ENCODE measurements around the gene UBE2L5. TPM values are rescaled to one million over a fixed set of nuclear protein-coding genes. Genes with fewer than 3 reads are reported as not detected.

The UBE2L5 gene
- total RNA-seq, 4 donors from 2014 or later: not detected

DNA sequence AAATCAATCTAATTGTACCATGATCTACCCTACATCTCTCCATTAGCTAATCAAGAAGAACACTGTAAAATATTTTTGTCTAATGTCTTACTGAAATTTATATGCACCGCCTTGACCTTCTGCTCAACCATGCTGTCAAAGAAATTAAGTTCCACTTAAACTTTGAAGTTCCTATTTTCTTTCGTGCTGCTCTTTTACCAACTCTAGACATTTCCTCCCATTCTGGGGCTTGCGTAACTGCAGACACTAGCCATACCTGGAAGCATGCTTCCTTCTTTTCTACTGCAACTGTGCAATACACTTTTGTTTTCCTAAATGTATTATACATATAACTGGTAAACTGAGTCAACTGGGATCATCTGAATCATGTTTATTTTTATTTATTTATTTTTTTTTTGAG lies 8.5 kb upstream of the UBE2L5 start:
- TF ChIP-seq CTCF (IDR thresholded peaks at IDR 0.05 in 4 of 5, conservative IDR thresholded peaks at IDR 0.05 in 1 of 5): no peak
- no peak for TF ChIP-seq POLR2A (IDR thresholded peaks at IDR 0.05)
- ATAC-seq (no peak), DNase-seq (no peak)
- Histone ChIP-seq H3K9me3 (no peaks in the 10 kb centered on the region), H3K27me3 (no peaks in the 10 kb centered on the region), H3K36me3 (no peaks in the 10 kb centered on the region), H3K4me1 (peaks cover 2 to 7% of the 10 kb centered on the region in 2 donors), H3K27ac (no peak overlapping the region), H3K4me3 (no peak overlapping the region)
- intact Hi-C loops (cut with DNase I; ENCODE audit: low total_unique reads): no loop called here
- in situ Hi-C loops (cut with MboI; ENCODE audit: low sequenced_read_pairs in 4 of 4): no loop called here

DNA sequence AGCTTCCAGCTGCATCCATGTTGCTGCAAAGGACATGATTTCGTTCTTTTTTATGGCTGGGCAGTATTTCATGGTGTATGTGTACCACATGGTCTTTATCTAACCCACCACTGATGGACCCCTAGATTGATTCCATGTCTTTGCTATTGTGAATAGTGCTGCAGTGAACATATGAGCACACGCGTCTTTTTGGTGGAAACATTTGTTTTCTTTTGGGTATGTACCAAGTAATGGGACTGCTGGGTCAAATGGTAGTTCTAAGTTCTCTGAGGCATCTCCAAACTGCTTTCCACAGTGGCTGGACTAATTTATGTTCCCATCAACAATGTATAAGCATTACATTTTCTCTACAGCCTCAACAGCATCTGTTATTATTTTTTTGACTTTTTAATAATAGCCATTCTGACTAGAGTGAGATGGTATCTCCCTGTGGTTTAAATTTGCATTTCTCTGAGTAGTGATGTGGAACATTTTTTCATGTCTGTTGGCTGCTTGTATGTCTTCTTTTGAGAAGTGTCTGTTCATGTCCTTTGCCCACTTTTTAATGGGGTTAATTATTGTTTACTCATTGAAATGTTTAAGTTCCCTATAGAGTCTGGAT lies 6.8 kb upstream of the UBE2L5 start:
- in situ Hi-C loops (cut with MboI; ENCODE audit: low sequenced_read_pairs in 4 of 4) (no loop called here), intact Hi-C loops (cut with DNase I; ENCODE audit: low total_unique reads) (no loop called here)
- no peak for ATAC-seq
- Histone ChIP-seq H3K4me3 (no peak overlapping the region), H3K9me3 (no peaks in the 10 kb centered on the region), H3K36me3 (no peaks in the 10 kb centered on the region), H3K27me3 (no peaks in the 10 kb centered on the region), H3K4me1 (peaks cover 0 to under 1% of the 10 kb centered on the region in 2 donors), H3K27ac (no peak overlapping the region)
- DNase-seq: no peak
- no peak for TF ChIP-seq POLR2A (IDR thresholded peaks at IDR 0.05)
- TF ChIP-seq CTCF (IDR thresholded peaks at IDR 0.05 in 4 of 5, conservative IDR thresholded peaks at IDR 0.05 in 1 of 5): no peak

DNA sequence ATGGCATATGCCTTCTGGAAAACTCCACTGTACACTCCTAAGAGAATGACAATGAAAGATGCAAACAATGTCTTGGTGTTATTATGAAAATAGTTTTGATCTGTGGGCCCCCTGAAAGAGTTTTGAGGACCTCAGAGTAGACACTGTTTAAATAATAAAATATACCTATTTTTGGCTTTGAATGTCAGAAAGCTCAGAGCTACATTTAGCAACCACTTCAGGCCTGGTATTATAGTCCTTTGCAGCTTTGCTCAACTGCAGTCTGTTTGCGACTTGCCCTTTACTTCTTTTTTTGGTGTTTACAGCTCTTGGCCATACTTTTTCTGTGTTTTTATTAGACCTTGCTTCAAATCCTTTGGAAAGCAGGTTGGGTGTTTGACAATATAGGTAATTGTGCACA lies 5.8 kb upstream of the UBE2L5 start:
- Histone ChIP-seq H3K9me3 (no peaks in the 10 kb centered on the region), H3K27ac (no peak overlapping the region), H3K4me1 (peaks cover 5 to 6% of the 10 kb centered on the region in 2 donors), H3K27me3 (no peaks in the 10 kb centered on the region), H3K4me3 (no peak overlapping the region), H3K36me3 (no peaks in the 10 kb centered on the region)
- ATAC-seq (no peak), DNase-seq (no peak)
- in situ Hi-C loops (cut with MboI; ENCODE audit: low sequenced_read_pairs in 4 of 4) (no loop called here), intact Hi-C loops (cut with DNase I; ENCODE audit: low total_unique reads) (no loop called here)
- no peak for TF ChIP-seq CTCF (IDR thresholded peaks at IDR 0.05 in 4 of 5, conservative IDR thresholded peaks at IDR 0.05 in 1 of 5)
- TF ChIP-seq POLR2A (IDR thresholded peaks at IDR 0.05): no peak

- H3K27ac ChIP-seq: no peak overlapping the region
- in situ Hi-C loops (cut with MboI; ENCODE audit: low sequenced_read_pairs in 4 of 4) (no loop called here), intact Hi-C loops (cut with DNase I; ENCODE audit: low total_unique reads) (no loop called here)
- H3K9me3 ChIP-seq: no peaks in the 10 kb centered on the region
- H3K4me3 ChIP-seq: no peak overlapping the region
- DNase-seq (no peak), ATAC-seq (no peak)
- H3K4me1 ChIP-seq: peaks cover 9 to 10% of the 10 kb centered on the region in 2 donors
- H3K36me3 ChIP-seq: no peaks in the 10 kb centered on the region
- TF ChIP-seq CTCF (IDR thresholded peaks at IDR 0.05 in 4 of 5, conservative IDR thresholded peaks at IDR 0.05 in 1 of 5) (no peak), POLR2A (IDR thresholded peaks at IDR 0.05) (no peak)
- H3K27me3 ChIP-seq: no peaks in the 10 kb centered on the region
Observed at GRCh38 chr13:30418075-30418716, 4.1 kb upstream of the UBE2L5 start.

Measured in gastrocnemius medialis (tissue), 4 donors.